Measurements from ENCODE around the gene RPS6KC1. TPM values are rescaled to one million over a fixed set of nuclear protein-coding genes. Genes with fewer than 3 reads are reported as not detected.

Gene RPS6KC1
- total and polyA plus RNA-seq, 2 of the 4 experiments (the other 2 are of a cell fraction): 7.9 to 23.7 TPM

DNA sequence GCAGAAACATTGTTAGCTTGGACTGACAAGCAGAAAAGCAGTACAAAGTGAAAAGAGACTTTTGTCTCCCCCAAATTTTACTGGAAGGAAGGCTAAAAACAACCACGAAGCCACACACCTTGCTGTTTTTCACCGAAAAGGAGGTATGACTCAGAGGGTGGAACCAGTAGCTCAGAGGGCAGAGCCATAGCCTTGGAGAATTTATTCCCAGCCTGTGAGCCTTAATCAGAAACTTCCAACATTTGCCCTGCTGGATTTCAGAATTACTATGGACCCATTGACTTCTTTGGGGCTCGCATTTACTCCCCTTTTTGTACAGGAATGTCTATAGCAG is 32.0 kb downstream of the RPS6KC1 start:
- Histone ChIP-seq H3K36me3 (ENCODE audit: control insufficient read depth, insufficient read depth, low read length) (peaks cover 18% of the 10 kb centered on the region), H2AK9ac (replicated peaks; ENCODE audit: low read depth, low read length, poor library complexity) (no peak overlapping the region), H3K9me1 (ENCODE audit: insufficient read depth, low read length) (peaks cover 2% of the 10 kb centered on the region; the same call in 1 of the 2 replicates), H3K9me3 (ENCODE audit: control insufficient read depth, insufficient read depth, low read length) (no peaks in the 10 kb centered on the region), H3K9ac (ENCODE audit: low read depth, low read length) (no peak overlapping the region), H2BK5ac (ENCODE audit: low read depth, low read length, poor library complexity, severe bottlenecking) (no peak overlapping the region), H3K56ac (ENCODE audit: extremely low read depth, insufficient read depth, low read length) (no peak overlapping the region), H2BK120ac (ENCODE audit: low read depth, low read length) (no peak overlapping the region), H4K5ac (ENCODE audit: low read depth, low read length) (no peak overlapping the region), H2AFZ (replicated peaks; ENCODE audit: low read length, poor library complexity) (no peak overlapping the region), H4K20me1 (ENCODE audit: insufficient read depth, low read length) (no peaks in the 10 kb centered on the region), H3K27me3 (ENCODE audit: control insufficient read depth, insufficient read depth, low read length) (no peaks in the 10 kb centered on the region), H3K14ac (replicated peaks; ENCODE audit: low read depth, low read length) (no peak overlapping the region), H3K4ac (ENCODE audit: low read depth, low read length) (no peak overlapping the region), H4K91ac (ENCODE audit: insufficient read depth, low read depth, low read length) (no peak overlapping the region), H3K4me2 (ENCODE audit: low read depth, low read length) (no peak overlapping the region), H3K23ac (ENCODE audit: low read depth, low read length) (no peak overlapping the region), H3K18ac (ENCODE audit: low read depth, low read length) (no peak overlapping the region), H2AK5ac (ENCODE audit: low read depth, low read length) (no peak overlapping the region), H3K4me1 (ENCODE audit: control insufficient read depth, insufficient read depth, low read length) (no peaks in the 10 kb centered on the region), H2BK15ac (ENCODE audit: low read depth, low read length) (no peak overlapping the region), H2BK20ac (ENCODE audit: low read depth, low read length) (no peak overlapping the region), H3K27ac (ENCODE audit: insufficient read depth, low read length) (no peak overlapping the region), H4K8ac (ENCODE audit: low read depth in 2 of 2, low read length in 2 of 2) (no peak overlapping the region), H3K4me3 (ENCODE audit: insufficient read depth, low read depth, low read length) (no peak overlapping the region), H3K79me1 (ENCODE audit: low read depth in 1 of 2, low read length in 2 of 2) (peaks cover 3 to 5% of the 10 kb centered on the region in 2 experiments; a peak in 1 of 4 replicates)
- DNase-seq (no peak), ATAC-seq (ENCODE audit: low read depth) (no peak)
- dilution Hi-C loops (cut with HindIII; ENCODE audit: low sequenced_read_pairs, unreplicated experiment) (no loop called here), in situ Hi-C loops (cut with MboI; ENCODE audit: low sequenced_read_pairs) (no loop called here), intact Hi-C loops (cut with micrococcal nuclease) (no loop called here)
- POLR2A ChIA-PET (ENCODE audit: unreplicated experiment): no interaction called here
- no TSS peak for BruUV-seq (replicated peaks)
- whole genome bisulfite sequencing, 2 experiments (ENCODE audit: extremely low coverage in 2 of 2, insufficient read length in 1 of 2): 100% methylated on average over 1 of the region's 3 CpGs; no CpG with 5 or more reads in 1 of the 2 experiments
- no peak for TF ChIP-seq MAFK (IDR thresholded peaks at IDR 0.05; ENCODE audit: low read depth, low read length)
- no peak for TF ChIP-seq POLR2A (IDR thresholded peaks at IDR 0.05; ENCODE audit: low read depth, low read length)
- TF ChIP-seq NFE2L2 (IDR thresholded peaks at IDR 0.05; ENCODE audit: low read depth, low read length): no peak
- TF ChIP-seq, protein P1, sequence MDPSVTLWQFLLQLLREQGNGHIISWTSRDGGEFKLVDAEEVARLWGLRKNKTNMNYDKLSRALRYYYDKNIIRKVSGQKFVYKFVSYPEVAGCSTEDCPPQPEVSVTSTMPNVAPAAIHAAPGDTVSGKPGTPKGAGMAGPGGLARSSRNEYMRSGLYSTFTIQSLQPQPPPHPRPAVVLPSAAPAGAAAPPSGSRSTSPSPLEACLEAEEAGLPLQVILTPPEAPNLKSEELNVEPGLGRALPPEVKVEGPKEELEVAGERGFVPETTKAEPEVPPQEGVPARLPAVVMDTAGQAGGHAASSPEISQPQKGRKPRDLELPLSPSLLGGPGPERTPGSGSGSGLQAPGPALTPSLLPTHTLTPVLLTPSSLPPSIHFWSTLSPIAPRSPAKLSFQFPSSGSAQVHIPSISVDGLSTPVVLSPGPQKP (IDR thresholded peaks at IDR 0.05; ENCODE audit: borderline replicate concordance, low read depth, low read length): no peak
- TF ChIP-seq RAD21 (IDR thresholded peaks at IDR 0.05; ENCODE audit: low read length): no peak
- TF ChIP-seq, protein P2, sequence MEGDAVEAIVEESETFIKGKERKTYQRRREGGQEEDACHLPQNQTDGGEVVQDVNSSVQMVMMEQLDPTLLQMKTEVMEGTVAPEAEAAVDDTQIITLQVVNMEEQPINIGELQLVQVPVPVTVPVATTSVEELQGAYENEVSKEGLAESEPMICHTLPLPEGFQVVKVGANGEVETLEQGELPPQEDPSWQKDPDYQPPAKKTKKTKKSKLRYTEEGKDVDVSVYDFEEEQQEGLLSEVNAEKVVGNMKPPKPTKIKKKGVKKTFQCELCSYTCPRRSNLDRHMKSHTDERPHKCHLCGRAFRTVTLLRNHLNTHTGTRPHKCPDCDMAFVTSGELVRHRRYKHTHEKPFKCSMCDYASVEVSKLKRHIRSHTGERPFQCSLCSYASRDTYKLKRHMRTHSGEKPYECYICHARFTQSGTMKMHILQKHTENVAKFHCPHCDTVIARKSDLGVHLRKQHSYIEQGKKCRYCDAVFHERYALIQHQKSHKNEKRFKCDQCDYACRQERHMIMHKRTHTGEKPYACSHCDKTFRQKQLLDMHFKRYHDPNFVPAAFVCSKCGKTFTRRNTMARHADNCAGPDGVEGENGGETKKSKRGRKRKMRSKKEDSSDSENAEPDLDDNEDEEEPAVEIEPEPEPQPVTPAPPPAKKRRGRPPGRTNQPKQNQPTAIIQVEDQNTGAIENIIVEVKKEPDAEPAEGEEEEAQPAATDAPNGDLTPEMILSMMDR (conservative IDR thresholded peaks at IDR 0.05; ENCODE audit: low read depth, low read length): no peak
- TF ChIP-seq BHLHE40 (IDR thresholded peaks at IDR 0.05; ENCODE audit: low read depth, low read length): no peak
- TF ChIP-seq FOS (IDR thresholded peaks at IDR 0.05; ENCODE audit: low read depth, low read length): no peak
- TF ChIP-seq RFX5 (IDR thresholded peaks at IDR 0.05; ENCODE audit: low read depth, low read length): no peak
- no peak for TF ChIP-seq MAZ (IDR thresholded peaks at IDR 0.05; ENCODE audit: borderline replicate concordance, low read depth, low read length)
- CTCF ChIA-PET: interaction anchor here (1.0 kb wide), 1 partner anchor 9 kb away, joined by 4 read pairs; no protein-coding TSS in a partner anchor
